WTC11 (cell line): ENCODE measurements around the gene CASR.

ENCODE experiments used
- E2F4 ChIP-seq: sonication (generic); formaldehyde crosslinking; IDR thresholded peaks from 2 replicates; pipeline ENCODE4 v1.8.1; 2022; ENCODE audit warnings: low read depth, mild to moderate bottlenecking, moderate library complexity, missing genetic modification reagents, borderline replicate concordance
- MAX ChIP-seq: sonication (generic); formaldehyde crosslinking; IDR thresholded peaks from 2 replicates; pipeline ENCODE4 v1.8.0; 2022; ENCODE audit warnings: mild to moderate bottlenecking, missing genetic modification reagents
- PRDM15 ChIP-seq: sonication (generic); formaldehyde crosslinking; IDR thresholded peaks from 2 replicates; pipeline ENCODE4 v1.8.0; 2022; ENCODE audit warnings: missing genetic modification reagents
- SP1 ChIP-seq: sonication (generic); formaldehyde crosslinking; conservative IDR thresholded peaks from 2 replicates; pipeline ENCODE4 v1.8.1; 2022; ENCODE audit warnings: missing genetic modification reagents
- USF1 ChIP-seq: sonication (generic); formaldehyde crosslinking; IDR thresholded peaks from 2 replicates; pipeline ENCODE4 v1.8.0; 2022; ENCODE audit warnings: mild to moderate bottlenecking, missing genetic modification reagents
- ZNF121 ChIP-seq: sonication (generic); formaldehyde crosslinking; IDR thresholded peaks from 2 replicates; pipeline ENCODE4 v1.8.0; 2023; ENCODE audit warnings: missing genetic modification reagents
- ZNF219 ChIP-seq: sonication (generic); formaldehyde crosslinking; IDR thresholded peaks from 2 replicates; pipeline ENCODE4 v1.8.0; 2023; ENCODE audit warnings: missing genetic modification reagents, mild to moderate bottlenecking, borderline replicate concordance
- ZNF232 ChIP-seq: sonication (generic); formaldehyde crosslinking; IDR thresholded peaks from 2 replicates; pipeline ENCODE4 v1.8.0; 2022; ENCODE audit warnings: mild to moderate bottlenecking, missing genetic modification reagents
- TF ChIP-seq, protein P1 (sequence below): fragments of 200-600 bp; IDR thresholded peaks from 2 replicates; pipeline ENCODE4 v1.8.0; 2022; ENCODE audit warnings: antibody characterized with exemption
- TF ChIP-seq, protein P2 (sequence below): sonication (generic); formaldehyde crosslinking; IDR thresholded peaks from 2 replicates; pipeline ENCODE4 v1.8.0; 2023; ENCODE audit warnings: missing genetic modification reagents

- no peak for TF ChIP-seq USF1
- no peak for TF ChIP-seq ZNF121
- TF ChIP-seq, protein P1, sequence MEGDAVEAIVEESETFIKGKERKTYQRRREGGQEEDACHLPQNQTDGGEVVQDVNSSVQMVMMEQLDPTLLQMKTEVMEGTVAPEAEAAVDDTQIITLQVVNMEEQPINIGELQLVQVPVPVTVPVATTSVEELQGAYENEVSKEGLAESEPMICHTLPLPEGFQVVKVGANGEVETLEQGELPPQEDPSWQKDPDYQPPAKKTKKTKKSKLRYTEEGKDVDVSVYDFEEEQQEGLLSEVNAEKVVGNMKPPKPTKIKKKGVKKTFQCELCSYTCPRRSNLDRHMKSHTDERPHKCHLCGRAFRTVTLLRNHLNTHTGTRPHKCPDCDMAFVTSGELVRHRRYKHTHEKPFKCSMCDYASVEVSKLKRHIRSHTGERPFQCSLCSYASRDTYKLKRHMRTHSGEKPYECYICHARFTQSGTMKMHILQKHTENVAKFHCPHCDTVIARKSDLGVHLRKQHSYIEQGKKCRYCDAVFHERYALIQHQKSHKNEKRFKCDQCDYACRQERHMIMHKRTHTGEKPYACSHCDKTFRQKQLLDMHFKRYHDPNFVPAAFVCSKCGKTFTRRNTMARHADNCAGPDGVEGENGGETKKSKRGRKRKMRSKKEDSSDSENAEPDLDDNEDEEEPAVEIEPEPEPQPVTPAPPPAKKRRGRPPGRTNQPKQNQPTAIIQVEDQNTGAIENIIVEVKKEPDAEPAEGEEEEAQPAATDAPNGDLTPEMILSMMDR, result no peak
- TF ChIP-seq MAX, result no peak
- TF ChIP-seq SP1 (CRISPR knock-in tag), result no peak
- TF ChIP-seq, protein P2, sequence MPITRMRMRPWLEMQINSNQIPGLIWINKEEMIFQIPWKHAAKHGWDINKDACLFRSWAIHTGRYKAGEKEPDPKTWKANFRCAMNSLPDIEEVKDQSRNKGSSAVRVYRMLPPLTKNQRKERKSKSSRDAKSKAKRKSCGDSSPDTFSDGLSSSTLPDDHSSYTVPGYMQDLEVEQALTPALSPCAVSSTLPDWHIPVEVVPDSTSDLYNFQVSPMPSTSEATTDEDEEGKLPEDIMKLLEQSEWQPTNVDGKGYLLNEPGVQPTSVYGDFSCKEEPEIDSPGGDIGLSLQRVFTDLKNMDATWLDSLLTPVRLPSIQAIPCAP, result no peak
- no peak for TF ChIP-seq PRDM15 (CRISPR knock-in tag)
- TF ChIP-seq ZNF232, result no peak
- no peak for TF ChIP-seq ZNF219 (CRISPR knock-in tag)
- TF ChIP-seq E2F4, result no peak
Observed at GRCh38 chr3:122178711-122179110, 4.8 kb upstream of the CASR start.
